ENCODE results near the gene BLVRB.
"Not testable (repeated sequence)": the region's sequence is repeated elsewhere in the genome, so short reads cannot be mapped to it uniquely, and the experiment has no call there.

The BLVRB gene

DNA sequence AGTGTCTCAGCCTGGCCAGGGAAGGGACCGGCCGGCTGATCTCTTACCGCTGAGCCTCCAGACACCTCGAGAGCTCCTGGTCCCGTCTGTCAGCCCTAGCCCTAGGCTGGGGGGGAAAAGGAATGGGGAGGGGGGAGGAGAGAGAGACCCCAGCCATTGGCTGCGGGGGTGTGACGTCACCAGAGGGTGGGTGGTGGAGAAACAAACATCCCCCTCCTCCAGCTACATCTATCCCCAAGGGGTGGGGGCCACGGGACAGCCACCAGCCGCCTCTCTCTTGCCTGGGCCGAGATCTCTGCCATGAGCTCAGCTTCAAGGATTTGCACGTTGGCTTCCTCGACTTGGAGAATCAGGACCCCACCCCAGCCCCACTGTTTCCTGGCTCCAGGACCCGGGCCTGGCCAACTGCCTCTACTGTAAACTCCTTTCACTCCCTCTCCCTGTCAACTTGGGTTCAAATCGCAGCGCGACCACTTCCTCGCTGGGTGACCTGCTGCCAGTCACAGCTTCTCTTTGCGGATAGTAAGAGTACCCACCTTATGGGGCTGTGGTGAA, 52.2 kb downstream of the BLVRB start, which contains the start of gene PRX:
PRX (minus strand) TSS at position 88 of the 555 bp plus-strand sequence. CDS start 5,446 bp downstream, outside the sequence.
- H3K4me3 ChIP-seq (ENCODE audit: control insufficient read depth, low read depth, low read length): no peak within 1 kb of the TSS
- TF ChIP-seq, protein P1, sequence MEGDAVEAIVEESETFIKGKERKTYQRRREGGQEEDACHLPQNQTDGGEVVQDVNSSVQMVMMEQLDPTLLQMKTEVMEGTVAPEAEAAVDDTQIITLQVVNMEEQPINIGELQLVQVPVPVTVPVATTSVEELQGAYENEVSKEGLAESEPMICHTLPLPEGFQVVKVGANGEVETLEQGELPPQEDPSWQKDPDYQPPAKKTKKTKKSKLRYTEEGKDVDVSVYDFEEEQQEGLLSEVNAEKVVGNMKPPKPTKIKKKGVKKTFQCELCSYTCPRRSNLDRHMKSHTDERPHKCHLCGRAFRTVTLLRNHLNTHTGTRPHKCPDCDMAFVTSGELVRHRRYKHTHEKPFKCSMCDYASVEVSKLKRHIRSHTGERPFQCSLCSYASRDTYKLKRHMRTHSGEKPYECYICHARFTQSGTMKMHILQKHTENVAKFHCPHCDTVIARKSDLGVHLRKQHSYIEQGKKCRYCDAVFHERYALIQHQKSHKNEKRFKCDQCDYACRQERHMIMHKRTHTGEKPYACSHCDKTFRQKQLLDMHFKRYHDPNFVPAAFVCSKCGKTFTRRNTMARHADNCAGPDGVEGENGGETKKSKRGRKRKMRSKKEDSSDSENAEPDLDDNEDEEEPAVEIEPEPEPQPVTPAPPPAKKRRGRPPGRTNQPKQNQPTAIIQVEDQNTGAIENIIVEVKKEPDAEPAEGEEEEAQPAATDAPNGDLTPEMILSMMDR (conservative IDR thresholded peaks at IDR 0.05; ENCODE audit: control insufficient read depth, insufficient read depth, low read depth, low read length): no peak
- no peak for DNase-seq (ENCODE audit: low read depth)

DNA sequence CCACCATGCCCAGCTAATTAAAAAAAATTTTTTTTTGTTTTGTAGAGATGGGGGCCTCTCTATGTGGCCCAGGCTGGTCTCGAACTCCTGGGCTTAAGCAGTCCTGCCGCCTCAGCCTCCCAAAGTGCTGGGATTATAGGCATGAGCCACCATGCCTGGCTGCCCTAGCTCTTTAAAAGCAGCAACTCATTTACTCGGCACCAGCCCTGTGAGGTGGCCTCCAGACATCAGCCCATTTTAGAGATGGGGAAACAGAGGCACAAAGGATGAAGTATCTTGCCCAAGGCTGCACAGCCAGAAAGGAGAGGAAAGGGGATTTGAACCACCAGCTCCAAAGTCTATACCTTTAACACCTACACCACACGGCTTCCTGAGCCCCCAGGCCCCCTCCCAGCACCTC, 52.7 kb downstream of the BLVRB start:
- no peak overlapping the region for H3K4me3 ChIP-seq (ENCODE audit: control insufficient read depth, low read depth, low read length)
- DNase-seq (ENCODE audit: low read depth): no peak
- TF ChIP-seq, protein P1 (conservative IDR thresholded peaks at IDR 0.05; ENCODE audit: control insufficient read depth, insufficient read depth, low read depth, low read length): no peak

DNA sequence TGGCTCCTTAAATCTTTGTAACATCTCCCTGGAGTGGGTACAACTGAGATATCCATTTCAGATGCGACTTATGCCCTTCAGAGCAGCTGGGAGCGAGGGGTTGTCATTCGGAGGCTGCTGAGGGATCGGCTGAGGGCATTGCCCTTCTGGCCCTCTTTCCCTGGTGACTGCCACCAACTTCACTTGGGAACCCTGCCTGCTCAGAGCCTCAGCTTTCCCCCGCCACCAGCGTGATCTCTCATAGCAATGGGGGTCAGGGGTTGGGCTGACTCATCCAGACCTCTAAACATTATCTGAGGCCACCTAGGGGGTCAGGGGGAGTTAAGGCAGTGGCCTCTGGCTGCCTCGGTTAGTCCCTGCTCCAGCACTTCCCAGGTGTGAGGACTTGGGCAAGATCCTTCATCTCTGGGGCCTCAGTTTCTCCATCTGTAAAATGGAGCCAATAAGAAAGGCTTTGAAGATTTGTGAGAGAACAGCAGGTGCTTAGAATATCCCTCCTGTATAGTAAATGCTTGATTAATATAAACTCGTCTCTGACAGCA, 53.5 kb downstream of the BLVRB start:
- TF ChIP-seq, protein P1 (conservative IDR thresholded peaks at IDR 0.05; ENCODE audit: control insufficient read depth, insufficient read depth, low read depth, low read length): no peak
- DNase-seq (ENCODE audit: low read depth): no peak
- H3K4me3 ChIP-seq (ENCODE audit: control insufficient read depth, low read depth, low read length): no peak overlapping the region

DNA sequence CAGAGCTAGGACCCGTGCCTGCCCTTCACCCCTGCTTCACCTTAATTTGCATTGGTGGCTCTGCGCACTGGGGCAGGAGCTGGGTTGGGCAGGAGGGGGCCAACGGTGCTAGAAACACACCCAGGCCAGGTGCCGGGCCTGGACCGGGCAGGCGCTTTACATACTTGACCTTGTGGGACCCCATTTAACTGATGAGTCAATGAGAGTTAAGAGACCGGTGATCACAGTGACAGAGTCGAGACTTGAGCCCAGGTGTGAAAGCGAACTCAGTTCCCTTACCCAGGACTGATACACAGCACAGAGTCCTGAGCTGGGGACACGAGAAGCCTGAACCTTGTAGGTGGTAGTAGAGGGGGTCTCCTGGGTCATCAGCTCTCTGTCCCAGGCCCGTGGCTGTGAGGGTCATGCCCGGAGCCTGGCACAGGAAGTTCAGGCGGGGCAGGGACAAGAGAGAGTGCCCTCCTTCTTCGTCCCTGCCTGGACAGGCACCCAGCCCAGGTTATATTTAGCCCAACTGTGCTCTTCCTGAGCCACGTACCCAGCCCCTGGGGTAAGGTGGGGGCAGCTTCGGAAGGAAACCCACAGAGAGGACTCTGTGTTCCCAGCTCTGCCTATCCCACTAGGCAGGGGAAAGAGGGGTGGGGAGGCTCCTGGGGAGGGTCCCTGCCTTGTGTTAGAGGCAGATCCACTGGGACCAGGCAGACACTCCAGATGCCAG, 54.3 kb downstream of the BLVRB start:
- H3K4me3 ChIP-seq (ENCODE audit: control insufficient read depth, low read depth, low read length): no peak overlapping the region
- TF ChIP-seq, protein P1 (conservative IDR thresholded peaks at IDR 0.05; ENCODE audit: control insufficient read depth, insufficient read depth, low read depth, low read length): no peak
- DNase-seq (ENCODE audit: low read depth): no peak

DNA sequence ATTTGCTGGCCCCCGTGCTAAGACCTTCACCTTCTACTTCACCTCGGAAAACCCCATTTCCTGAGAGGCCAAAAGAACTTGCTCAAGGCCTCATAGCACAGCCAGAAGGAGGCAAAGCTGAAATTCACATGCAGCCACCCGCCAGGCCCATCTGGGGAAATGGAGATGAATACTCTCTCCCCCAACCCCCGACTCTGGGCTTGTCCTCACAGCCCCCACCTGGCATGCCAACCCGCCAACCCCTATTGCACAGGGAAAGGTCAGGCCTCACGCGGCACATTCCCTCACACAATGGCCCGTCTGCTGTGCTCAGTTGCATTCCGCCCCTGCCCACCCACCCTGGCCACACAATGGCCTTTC, 55.5 kb downstream of the BLVRB start:
- TF ChIP-seq, protein P1 (conservative IDR thresholded peaks at IDR 0.05; ENCODE audit: control insufficient read depth, insufficient read depth, low read depth, low read length): no peak
- DNase-seq (ENCODE audit: low read depth): no peak
- no peak overlapping the region for H3K4me3 ChIP-seq (ENCODE audit: control insufficient read depth, low read depth, low read length)

DNA sequence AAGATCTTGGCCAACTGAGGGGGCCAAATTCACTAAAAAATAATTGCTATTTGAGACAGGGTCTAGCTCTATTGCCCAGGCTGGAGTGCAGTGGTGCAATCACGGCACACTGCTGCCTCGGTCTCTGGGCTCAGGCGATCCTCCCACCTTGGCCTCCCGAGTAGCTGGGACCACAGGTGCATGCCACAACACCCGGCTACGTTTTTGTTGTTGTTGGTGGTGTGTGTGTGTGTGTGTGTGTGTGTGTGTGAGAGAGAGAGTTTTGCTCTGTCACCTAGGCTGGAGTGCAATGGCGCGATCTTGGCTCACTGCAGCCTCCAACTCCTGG, 57.0 kb downstream of the BLVRB start:
- H3K4me3 ChIP-seq (ENCODE audit: control insufficient read depth, low read depth, low read length); DNase-seq (ENCODE audit: low read depth): not testable (repeated sequence)

DNA sequence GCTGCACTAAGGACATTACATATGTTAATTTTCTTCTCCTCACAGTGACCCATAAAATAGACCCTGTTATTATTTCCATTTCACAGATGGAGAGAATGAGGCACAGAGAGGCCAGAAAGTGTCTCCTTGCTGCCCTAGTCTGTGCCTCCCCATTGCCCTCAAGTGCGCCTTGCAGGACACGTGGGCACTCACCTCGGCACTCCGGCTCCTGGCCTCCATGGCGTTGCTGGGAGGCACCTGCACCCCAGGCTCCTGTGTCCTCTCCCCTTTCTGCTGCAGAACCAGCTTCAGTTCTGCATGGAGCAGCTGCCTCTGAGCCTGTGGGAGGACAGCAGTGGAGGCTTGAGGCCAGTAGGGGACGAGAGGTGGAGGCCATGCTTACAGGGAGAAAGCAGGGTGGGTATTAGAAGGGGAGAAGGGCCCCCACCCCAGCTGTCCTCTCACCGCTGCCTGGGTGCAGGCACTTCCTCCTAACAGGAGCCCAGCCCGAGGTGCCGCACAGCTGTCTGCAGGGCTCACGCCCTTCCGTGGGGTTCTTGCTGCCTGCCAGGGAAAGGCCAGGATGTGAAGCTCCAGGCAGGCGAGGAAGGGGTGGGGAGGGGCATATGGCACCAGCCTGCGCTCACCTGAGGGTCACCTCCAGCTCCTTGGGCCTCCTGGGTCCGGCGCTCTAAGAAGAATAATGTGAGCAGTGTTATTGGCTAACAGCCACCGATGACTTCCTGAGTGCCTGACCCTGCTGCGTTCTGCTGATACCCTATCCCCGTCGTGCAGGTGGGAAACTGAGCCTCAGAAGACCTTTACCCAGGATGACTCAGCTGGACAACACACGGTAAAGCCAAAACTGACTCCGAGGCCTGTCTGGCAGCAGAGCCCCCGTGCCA, 57.6 kb downstream of the BLVRB start:
- TF ChIP-seq, protein P1 (conservative IDR thresholded peaks at IDR 0.05; ENCODE audit: control insufficient read depth, insufficient read depth, low read depth, low read length): no peak
- no peak for DNase-seq (ENCODE audit: low read depth)
- H3K4me3 ChIP-seq (ENCODE audit: control insufficient read depth, low read depth, low read length): no peak overlapping the region
